Psoas muscle (tissue), 8 donors: ENCODE measurements around the gene CRY2. TPM values are rescaled to one million over a fixed set of nuclear protein-coding genes. Genes with fewer than 3 reads are reported as not detected.
A peak's percentile ranks its signal among the peaks of the same experiment; 100 is the strongest.

Source experiments
- ATAC-seq, 4 donors: fragments of 200-7000 bp; cut with Tn5 transposase; one replicate each; pipeline ENCODE4 v1.9.1; 2020; ENCODE audit warnings: moderate library complexity in 3 of 4, mild to moderate bottlenecking in 2 of 4
- DNase-seq, 2 donors: peaks; one replicate each; pipeline ENCODE4 v3.0.0-alpha.2; 2020
- H3K27ac ChIP-seq: fragments of 200-600 bp; one replicate; pipeline ENCODE4 v1.8.0; 2022
- H3K27me3 ChIP-seq, 3 donors: fragments of 200-600 bp in 1 of 3; one replicate each; pipeline versions ENCODE4 v1.6.1 to v1.8.0; 2013 to 2022; ENCODE audit warnings: low read length in 2 of 3, mild to moderate bottlenecking in 2 of 3, moderate library complexity in 1 of 3; ENCODE audit not compliant: insufficient read depth in 3 of 3
- H3K36me3 ChIP-seq, 2 donors: fragments of 200-600 bp in 1 of 2; one replicate each; pipeline versions ENCODE4 v1.6.1 to v1.8.0; 2013 to 2022; ENCODE audit warnings: low read depth in 1 of 2, mild to moderate bottlenecking in 1 of 2, moderate library complexity in 1 of 2; ENCODE audit not compliant: insufficient read depth in 1 of 2
- H3K4me1 ChIP-seq: fragments of 200-600 bp; one replicate; pipeline ENCODE4 v1.8.0; 2022
- H3K4me3 ChIP-seq: fragments of 200-600 bp; one replicate; pipeline ENCODE4 v1.8.0; 2022; ENCODE audit warnings: mild to moderate bottlenecking
- H3K9me3 ChIP-seq: fragments of 200-600 bp; one replicate; pipeline ENCODE4 v1.8.0; 2022
- WGBS, 3 donors: extraction: QIAGEN DNeasy Blood & Tissue Kit; methylation state at CpG; one replicate each; pipeline versions ENCODE4 v1.1.6 to v1.1.7; 2013; 5-methylcytosine and 5-hydroxymethylcytosine counted together
- intact Hi-C, 2 donors: fragments of 100-400 bp; cut with DNase I; formaldehyde crosslinking; loops; one replicate each; pipeline versions ENCODE4 v1.11.0 to v1.14.2; 2022
- polyA plus RNA-seq, 3 donors: library from polyadenylated mRNA; stranded (reverse); fragments of 200-250 nt; gene quantifications; one replicate each; pipeline ENCODE4 v1.2.3, GENCODE V29; 2013
- total RNA-seq, 4 donors: library from RNA; stranded (reverse); fragmentation: NEBNext Ultra II Directional in 2 of 4; extraction: Animal tissue kit (Norgen Biotek cat#: 25700) in 2 of 4; gene quantifications; one replicate each; pipeline versions ENCODE4 v1.2.1 to v1.2.4, GENCODE V29; 2021 to 2023
- TF ChIP-seq, protein P1 (sequence below): fragments of 200-600 bp; IDR thresholded peaks from one replicate; pipeline ENCODE4 v1.8.0; 2022; ENCODE audit warnings: antibody characterized with exemption
- donor health status: healthy with polysubstance abuse.
- donor health status: DM: no; HTN: no; CAD: no; lungs with moderate emphysema.
- donor health status: Bipolar disorder and iron deficiency.
- donor health status: healthy.
- donor health status: DM: yes; HTN: yes; CAD: no.
- donor health status: DM: no; HTN: no; CAD: no.
- donor health status: DM: no; HTN: no; CAD: no.
- donor health status: DM: yes; HTN: yes; CAD: no.

The CRY2 gene
- total and polyA plus RNA-seq, 7 donors = 15.4 to 64.5 (median 30.7) TPM

DNA sequence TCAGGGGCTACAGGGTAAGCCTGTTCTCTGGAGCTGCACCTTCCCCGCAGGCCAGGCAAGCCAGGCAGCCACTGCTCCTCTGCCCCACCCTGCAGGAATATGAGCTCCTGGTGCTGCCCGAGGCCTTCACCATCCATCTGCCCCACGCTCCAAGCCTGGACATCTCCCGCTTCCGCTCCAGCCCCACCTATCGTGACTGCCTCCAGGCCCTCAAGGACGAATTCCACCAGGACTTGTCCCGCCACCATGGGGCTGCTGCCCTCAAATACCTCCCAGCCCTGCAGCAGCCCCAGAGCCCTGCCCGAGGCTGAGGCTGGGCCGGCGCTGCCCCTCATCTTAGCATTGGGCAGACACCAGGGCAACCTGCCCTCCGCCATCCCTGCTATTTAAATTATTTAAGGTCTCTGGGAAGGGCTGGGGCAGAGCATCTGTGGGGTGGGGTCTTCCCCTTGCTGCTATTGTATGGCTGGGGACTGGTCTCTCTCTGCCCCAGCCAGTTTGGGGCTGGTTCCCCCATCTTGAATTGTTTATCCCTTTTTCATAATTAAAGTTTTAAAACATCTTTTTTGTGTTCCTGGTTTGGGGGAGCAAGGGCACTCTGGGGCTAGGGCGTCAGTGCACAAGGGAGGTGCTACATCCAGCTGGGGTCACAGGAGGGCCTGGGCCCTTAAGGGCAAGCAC is 81.4 kb downstream of the CRY2 start:
- intact Hi-C loops = no loop called here

DNA sequence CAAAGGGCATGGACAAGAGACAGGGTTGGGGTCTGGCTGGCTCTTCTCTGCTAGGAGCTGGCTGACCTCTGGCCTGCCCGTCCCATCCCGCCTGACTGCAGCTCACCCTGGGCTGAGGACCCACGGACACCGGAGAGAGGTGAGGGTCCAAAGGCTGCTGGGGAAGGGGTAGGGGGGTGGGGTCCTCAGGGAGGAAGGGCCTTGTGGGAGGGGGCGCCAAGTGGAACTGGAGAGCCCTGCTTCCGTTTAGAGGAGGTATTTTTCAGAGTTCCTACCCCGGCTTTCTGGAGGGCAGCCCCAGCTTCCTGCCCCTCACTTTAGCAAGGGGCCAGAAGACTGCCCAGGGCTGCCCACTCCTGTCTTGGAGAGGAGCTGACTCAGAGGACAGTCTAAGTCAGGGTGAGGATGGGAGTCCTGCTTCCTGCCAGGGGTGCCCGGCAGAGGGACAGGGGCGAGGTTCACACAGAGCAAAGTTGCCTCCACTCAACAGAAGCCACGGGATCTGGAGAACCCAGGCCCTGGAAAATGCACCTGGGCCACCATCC is 82.3 kb downstream of the CRY2 start:
- peaks cover 0 to 29% of the 10 kb centered on the region in 2 donors for H3K36me3 ChIP-seq
- peaks cover 0 to 13% (median 3%) of the 10 kb centered on the region in 3 donors for H3K27me3 ChIP-seq
- intact Hi-C loops = no loop called here
- DNase-seq (no peak), ATAC-seq (no peak)
- H3K4me1 ChIP-seq = no peaks in the 10 kb centered on the region
- no peaks in the 10 kb centered on the region for H3K9me3 ChIP-seq
- H3K4me3 ChIP-seq = no peak overlapping the region
- H3K27ac ChIP-seq = no peak overlapping the region
- TF ChIP-seq, protein P1, sequence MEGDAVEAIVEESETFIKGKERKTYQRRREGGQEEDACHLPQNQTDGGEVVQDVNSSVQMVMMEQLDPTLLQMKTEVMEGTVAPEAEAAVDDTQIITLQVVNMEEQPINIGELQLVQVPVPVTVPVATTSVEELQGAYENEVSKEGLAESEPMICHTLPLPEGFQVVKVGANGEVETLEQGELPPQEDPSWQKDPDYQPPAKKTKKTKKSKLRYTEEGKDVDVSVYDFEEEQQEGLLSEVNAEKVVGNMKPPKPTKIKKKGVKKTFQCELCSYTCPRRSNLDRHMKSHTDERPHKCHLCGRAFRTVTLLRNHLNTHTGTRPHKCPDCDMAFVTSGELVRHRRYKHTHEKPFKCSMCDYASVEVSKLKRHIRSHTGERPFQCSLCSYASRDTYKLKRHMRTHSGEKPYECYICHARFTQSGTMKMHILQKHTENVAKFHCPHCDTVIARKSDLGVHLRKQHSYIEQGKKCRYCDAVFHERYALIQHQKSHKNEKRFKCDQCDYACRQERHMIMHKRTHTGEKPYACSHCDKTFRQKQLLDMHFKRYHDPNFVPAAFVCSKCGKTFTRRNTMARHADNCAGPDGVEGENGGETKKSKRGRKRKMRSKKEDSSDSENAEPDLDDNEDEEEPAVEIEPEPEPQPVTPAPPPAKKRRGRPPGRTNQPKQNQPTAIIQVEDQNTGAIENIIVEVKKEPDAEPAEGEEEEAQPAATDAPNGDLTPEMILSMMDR = no peak
- WGBS, 3 donors = 71 to 75% (median 72%) methylated on average over 10 of the region's 10 CpGs

More for the DNA sequence above, 81.4 kb downstream of the CRY2 start:
- ATAC-seq (no peak), DNase-seq (no peak)
- peaks cover 0 to 16% (median 3%) of the 10 kb centered on the region in 3 donors for H3K27me3 ChIP-seq
- no peaks in the 10 kb centered on the region for H3K4me1 ChIP-seq
- TF ChIP-seq, protein P1 = no peak
- no peak overlapping the region for H3K4me3 ChIP-seq
- WGBS, 3 donors = 72 to 78% (median 74%) methylated on average over 13 of the region's 13 CpGs
- no peaks in the 10 kb centered on the region for H3K9me3 ChIP-seq
- H3K36me3 ChIP-seq = peaks cover 0 to 21% of the 10 kb centered on the region in 2 donors
- no peak overlapping the region for H3K27ac ChIP-seq

DNA sequence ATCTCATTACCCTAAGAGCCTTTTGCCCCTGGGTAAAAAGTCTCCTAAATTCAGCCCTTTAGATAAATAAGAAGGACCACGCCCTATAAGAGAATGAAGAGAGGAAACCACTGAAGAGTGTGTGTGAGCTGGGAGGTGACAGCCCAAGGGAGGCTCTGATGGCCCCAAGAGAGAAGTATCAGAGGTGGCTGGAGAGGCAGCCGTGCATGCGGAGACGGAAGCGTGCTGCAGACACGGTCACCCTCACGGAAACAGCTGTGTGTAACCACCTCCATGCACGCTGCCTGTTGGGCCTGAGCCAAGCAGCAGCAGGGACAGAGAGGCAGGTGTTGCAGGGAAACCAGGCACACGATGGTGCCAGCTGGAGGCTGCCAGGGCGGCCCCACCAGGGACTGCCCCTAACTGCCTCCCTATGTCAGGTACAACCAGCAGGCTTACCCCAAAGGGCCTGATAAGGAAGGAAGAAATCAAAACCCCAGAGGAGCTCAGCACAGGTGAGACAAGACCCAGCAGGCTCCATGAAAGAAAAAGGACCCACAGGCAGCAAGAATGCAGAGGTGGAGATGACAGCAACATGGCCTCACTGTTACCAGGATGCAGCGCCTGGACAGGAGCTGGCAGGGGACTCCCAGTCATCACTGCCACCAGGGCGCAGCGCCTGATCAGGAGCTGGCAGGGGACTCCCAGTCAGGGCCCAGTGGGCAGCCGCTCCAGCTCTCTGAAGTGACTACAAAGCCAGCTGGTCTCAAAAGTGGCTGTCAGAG is 82.9 kb downstream of the CRY2 start:
- Histone ChIP-seq H3K4me3 (no peak overlapping the region), H3K9me3 (no peaks in the 10 kb centered on the region), H3K27me3 (peaks cover 0 to 7% (median 0%) of the 10 kb centered on the region in 3 donors), H3K27ac (no peak overlapping the region), H3K36me3 (peaks cover 0 to 36% of the 10 kb centered on the region in 2 donors), H3K4me1 (no peaks in the 10 kb centered on the region)
- DNase-seq = no peak
- ATAC-seq = peak; percentile 33 to 54 (median 44)
- TF ChIP-seq, protein P1 = no peak
- WGBS, 3 donors = 31 to 44% (median 44%) methylated on average over 14 of the region's 14 CpGs
- intact Hi-C loops = no loop called here

GRCh38 chr11:45930951-45931570 is 83.8 kb downstream of the CRY2 start:
- DNase-seq (no peak), ATAC-seq (peak in 1 of 4 donors; percentile 8)
- peaks cover 0 to 44% of the 10 kb centered on the region in 2 donors for H3K36me3 ChIP-seq
- WGBS, 3 donors = 63 to 76% (median 68%) methylated on average over 8 of the region's 8 CpGs
- no peaks in the 10 kb centered on the region for H3K4me1 ChIP-seq
- intact Hi-C loops = no loop called here
- no peak overlapping the region for H3K27ac ChIP-seq
- no peaks in the 10 kb centered on the region for H3K9me3 ChIP-seq
- no peak overlapping the region for H3K4me3 ChIP-seq
- TF ChIP-seq, protein P1 = no peak
- no peaks in the 10 kb centered on the region for H3K27me3 ChIP-seq
